GM12878 (cell line): ENCODE measurements around the gene FGD3. TPM values are rescaled to one million over a fixed set of nuclear protein-coding genes. Genes with fewer than 3 reads are reported as not detected.

Experiments
- ATAC-seq: fragments of 200-7000 bp; cut with Tn5 transposase; 3 replicates; pipeline ENCODE4 v1.9.1; 2020; ENCODE audit warnings: mild to moderate bottlenecking, moderate library complexity
- BruUV-seq: library from RNA; stranded (reverse); fragments of 400-500 nt; replicated peaks from 2 replicates; lab custom pipeline; 2021; lab: Mats Ljungman, UMichigan
- CTCF ChIA-PET: fragments of 300-600 bp; sonication (Branson Sonifier 250); formaldehyde crosslinking; extraction: SDS; loops from one replicate; lab custom pipeline; 2021; ENCODE audit warnings: inconsistent platforms; lab: Yijun Ruan, JAX
- POLR2A ChIA-PET: fragments of 350-600 bp; formaldehyde crosslinking; extraction: SDS; loops from one replicate; lab custom pipeline; 2021; ENCODE audit warnings: inconsistent platforms; lab: Charles Lee
- RAD21 ChIA-PET: fragments of 300-600 bp; sonication (Branson Sonifier 250); formaldehyde crosslinking; loops from one replicate; lab custom pipeline; 2023; ENCODE audit warnings: antibody characterized with exemption; ENCODE audit not compliant: unreplicated experiment; lab: Charles Lee
- SMC1A ChIA-PET: fragments of 300-600 bp; sonication (Branson Sonifier 250); formaldehyde crosslinking; loops from one replicate; lab custom pipeline; 2023; ENCODE audit not compliant: unreplicated experiment, uncharacterized antibody; lab: Charles Lee
- DNase-seq: peaks from one replicate; pipeline ENCODE4 v3.0.0-alpha.2; 2011; ENCODE audit warnings: low read depth, low spot score
- FAIRE-seq: peaks from 3 replicates; lab custom pipeline; 2011; peaks lifted over from hg19 to GRCh38; lab: Jason Lieb, UNC
- H2AFZ ChIP-seq: 2 replicates; pipeline ENCODE4 v1.6.0; 2011; ENCODE audit warnings: low read depth, low read length, control low read depth; ENCODE audit not compliant: control insufficient read depth
- H3K27ac ChIP-seq: 2 replicates; pipeline ENCODE4 v1.5.1; 2011; ENCODE audit warnings: control low read depth; ENCODE audit not compliant: control insufficient read depth, insufficient read depth
- H3K27me3 ChIP-seq, 2 experiments: replicated peaks in 1 of 2; 2 replicates each; pipeline versions ENCODE4 v1.6.0 to v1.6.1; 2011; ENCODE audit warnings: low read length in 1 of 2; ENCODE audit not compliant: control insufficient read depth in 2 of 2, insufficient read depth in 2 of 2
- H3K36me3 ChIP-seq, 2 experiments: 2 replicates each; pipeline ENCODE4 v1.5.1; 2011; ENCODE audit warnings: low read length in 1 of 2; ENCODE audit not compliant: control insufficient read depth in 2 of 2, insufficient read depth in 2 of 2
- H3K4me1 ChIP-seq: 2 replicates; pipeline ENCODE4 v1.6.1; 2011; ENCODE audit warnings: mild to moderate bottlenecking, low read length, moderate library complexity, mixed read lengths; ENCODE audit not compliant: control insufficient read depth, insufficient read depth
- H3K4me2 ChIP-seq: 2 replicates; pipeline ENCODE4 v1.6.0; 2011; ENCODE audit warnings: control low read depth; ENCODE audit not compliant: control insufficient read depth, insufficient read depth
- H3K4me3 ChIP-seq: fragments of 200-600 bp; sonication (generic); 2 replicates; pipeline ENCODE4 v1.5.1; 2016
- H3K79me2 ChIP-seq: 2 replicates; pipeline ENCODE4 v1.6.0; 2011; ENCODE audit warnings: low read length; ENCODE audit not compliant: control insufficient read depth, insufficient read depth
- H3K9ac ChIP-seq: 2 replicates; pipeline ENCODE4 v1.8.0; 2011; ENCODE audit warnings: low read length, control low read depth, mixed read lengths; ENCODE audit not compliant: control insufficient read depth, insufficient read depth
- H3K9me3 ChIP-seq: replicated peaks from 3 replicates; pipeline ENCODE4 v1.5.1; 2011; ENCODE audit warnings: mild to moderate bottlenecking, low read length; ENCODE audit not compliant: control insufficient read depth, insufficient read depth
- H4K20me1 ChIP-seq: 2 replicates; pipeline ENCODE4 v1.6.0; 2011; ENCODE audit not compliant: control insufficient read depth, insufficient read depth
- ATF3 ChIP-seq: IDR thresholded peaks from 2 replicates; pipeline ENCODE4 v1.6.1; 2011; ENCODE audit warnings: low read depth, mild to moderate bottlenecking, low read length, moderate library complexity, borderline replicate concordance; ENCODE audit errors: extremely low read depth
- HDGF ChIP-seq: fragments of 450-650 bp; IDR thresholded peaks from 2 replicates; pipeline ENCODE4 v1.6.1; 2016; ENCODE audit warnings: antibody characterized with exemption
- HSF1 ChIP-seq: fragments of 150-350 bp; IDR thresholded peaks from 2 replicates; pipeline ENCODE4 v1.6.1; 2014; ENCODE audit warnings: mild to moderate bottlenecking, low read depth, low read length
- NBN ChIP-seq: fragments of 450-650 bp; IDR thresholded peaks from 2 replicates; pipeline ENCODE4 v1.6.1; 2016
- PAX5 ChIP-seq: IDR thresholded peaks from 2 replicates; pipeline ENCODE4 v1.6.1; 2011; ENCODE audit warnings: low read depth, low read length, borderline replicate concordance
- PRDM15 ChIP-seq: fragments of 450-650 bp; formaldehyde crosslinking; IDR thresholded peaks from 2 replicates; pipeline ENCODE4 v1.4.0; 2020; ENCODE audit warnings: mild to moderate bottlenecking, moderate library complexity
- SIX5 ChIP-seq: IDR thresholded peaks from 2 replicates; pipeline ENCODE4 v1.6.1; 2011; ENCODE audit warnings: mild to moderate bottlenecking, low read depth, low read length, moderate library complexity; ENCODE audit not compliant: severe bottlenecking
- SP1 ChIP-seq: IDR thresholded peaks from one replicate; pipeline ENCODE4 v1.6.1; 2011; ENCODE audit warnings: low read depth, low read length
- SPI1 ChIP-seq: IDR thresholded peaks from 2 replicates; pipeline ENCODE4 v1.6.1; 2011; ENCODE audit warnings: low read depth, mild to moderate bottlenecking, low read length, moderate library complexity, borderline replicate concordance; ENCODE audit not compliant: insufficient read depth
- SREBF1 ChIP-seq: IDR thresholded peaks from 2 replicates; pipeline ENCODE4 v1.6.1; 2012; ENCODE audit warnings: mild to moderate bottlenecking, low read length
- TAF1 ChIP-seq: IDR thresholded peaks from 2 replicates; pipeline ENCODE4 v1.6.1; 2011; ENCODE audit warnings: mild to moderate bottlenecking, low read depth, low read length, borderline replicate concordance
- TBL1XR1 ChIP-seq: IDR thresholded peaks from 2 replicates; pipeline ENCODE4 v1.6.1; 2012; ENCODE audit warnings: low read depth, low read length, improper control_type of control experiment
- ZBED1 ChIP-seq: IDR thresholded peaks from 2 replicates; pipeline ENCODE4 v1.6.1; 2016; ENCODE audit warnings: borderline replicate concordance
- ZBTB11 ChIP-seq: fragments of 450-650 bp; formaldehyde crosslinking; IDR thresholded peaks from 2 replicates; pipeline ENCODE4 v1.5.0; 2022; ENCODE audit warnings: mild to moderate bottlenecking, missing genetic modification characterization
- ZSCAN29 ChIP-seq: fragments of 450-650 bp; IDR thresholded peaks from 2 replicates; pipeline ENCODE4 v1.6.1; 2017; ENCODE audit warnings: mild to moderate bottlenecking, moderate library complexity
- WGBS: methylation state at CpG from one replicate; pipeline ENCODE4 v1.1.6; 2016; ENCODE audit warnings: low lambda C conversion rate; ENCODE audit not compliant: insufficient replicate concordance, insufficient coverage; ENCODE audit errors: missing lambda C conversion rate; 5-methylcytosine and 5-hydroxymethylcytosine counted together
- in situ Hi-C: fragments of 300-500 bp; cut with MboI; formaldehyde crosslinking; loops from 9 replicates; pipeline ENCODE4 v1.14.3; 2018; ENCODE audit warnings: mixed read lengths
- intact Hi-C: fragments of 100-400 bp; cut with micrococcal nuclease; formaldehyde crosslinking; loops from one replicate; pipeline ENCODE4 v1.14.2; 2022; ENCODE audit not compliant: unreplicated experiment
- polyA plus RNA-seq, 11 experiments: library from polyadenylated mRNA; depleted of rRNA in 4 of 11; unstranded in 6 of 11; stranded (reverse) in 5 of 11; fragments of >200 nt; fragmentation: Nextera tagmentation in 4 of 11; fragmentation: Illumina TruSeq in 1 of 11; extraction: Ambion mirVana in 4 of 11; extraction: Trizol in 1 of 11; gene quantifications; 1 replicate in 1 of 11; 2 replicates in 10 of 11; pipeline versions ENCODE4 v1.2.1 to v1.2.3, GENCODE V29; 2011 to 2016; ENCODE audit warnings: inconsistent platforms in 2 of 11, missing spikeins in 2 of 11, low read depth in 1 of 11
- total RNA-seq, 4 experiments: library from RNA; depleted of rRNA in 3 of 4; stranded (reverse); fragments of >200 nt in 3 of 4; fragmentation: Illumina TruSeq in 1 of 4; extraction: Trizol in 1 of 4; gene quantifications; 2 replicates each; pipeline versions ENCODE4 v1.2.1 to v1.2.3, GENCODE V29; 2013 to 2021

FGD3 gene
- total and polyA plus RNA-seq, 10 of the 15 experiments (the other 5 are each of a cell fraction or from before 2014, with no cell fraction given) = 0.26 to 18.1 (median 12.4) TPM

- Histone ChIP-seq H2AFZ (peak overlapping the region; percentile 24; the same call in 1 of the 2 replicates), H3K27ac (peak overlapping the region; percentile 58), H3K36me3 (peaks cover 0 to 10% of the 10 kb centered on the region in 2 experiments; a peak in 3 of 4 replicates), H3K9me3 (no peaks in the 10 kb centered on the region), H3K4me1 (peaks cover 16% of the 10 kb centered on the region), H3K4me3 (no peak overlapping the region), H3K27me3 (no peaks in the 10 kb centered on the region), H3K79me2 (no peaks in the 10 kb centered on the region), H4K20me1 (no peaks in the 10 kb centered on the region), H3K4me2 (peak overlapping the region; percentile 54), H3K9ac (no peak overlapping the region)
- in situ Hi-C loops = no loop called here
- RAD21 ChIA-PET = interaction anchor here (1.0 to 1.6 kb wide), 8 partner anchors 23 to 67 kb away, joined by 3 to 8 read pairs (median 4); no protein-coding TSS in a partner anchor
- intact Hi-C loops = loop anchor here (2.0 kb wide), 1 partner anchor 34 kb away; no protein-coding TSS in a partner anchor
- POLR2A ChIA-PET = interaction anchor here (0.6 to 1.8 kb wide), 7 partner anchors 13 to 883 kb away, joined by 4 to 17 read pairs (median 6); no protein-coding TSS in a partner anchor
- SMC1A ChIA-PET = interaction anchor here (0.8 to 2.0 kb wide), 10 partner anchors 13 to 125 kb away, joined by 3 to 15 read pairs (median 4); no protein-coding TSS in a partner anchor
- CTCF ChIA-PET = interaction anchor here (0.6 to 2.8 kb wide), 8 partner anchors 23 to 81 kb away, joined by 3 to 15 read pairs (median 4); no protein-coding TSS in a partner anchor
- DNase-seq = peak; percentile 59
- peak; percentile 86 for ATAC-seq
- WGBS = 1% methylated on average over 6 of the region's 6 CpGs
- TSS peak; percentile 45 for BruUV-seq
- FAIRE-seq = peak; percentile 56
- TF ChIP-seq SPI1 (peak; percentile 17; the same call in 1 of the 2 replicates), ZSCAN29 (no peak), TBL1XR1 (no peak), TAF1 (no peak), ZBTB11 (CRISPR knock-in tag) (no peak), SIX5 (no peak), SP1 (peak; percentile 25), SREBF1 (no peak), NBN (no peak), ATF3 (no peak), HDGF (no peak), ZBED1 (no peak), PAX5 (no peak), HSF1 (no peak), PRDM15 (no peak)
Measured at GRCh38 chr9:93028448-93029006, 81.2 kb downstream of the FGD3 start.
